GM12801 (cell line): ENCODE results near the gene HMGXB4.

Experiments used
- TF ChIP-seq, protein P1 (sequence below): IDR thresholded peaks from one replicate; pipeline ENCODE4 v1.5.1; 2011; ENCODE audit warnings: control low read depth; ENCODE audit not compliant: insufficient read length; ENCODE audit errors: extremely low read depth

The HMGXB4 gene

DNA sequence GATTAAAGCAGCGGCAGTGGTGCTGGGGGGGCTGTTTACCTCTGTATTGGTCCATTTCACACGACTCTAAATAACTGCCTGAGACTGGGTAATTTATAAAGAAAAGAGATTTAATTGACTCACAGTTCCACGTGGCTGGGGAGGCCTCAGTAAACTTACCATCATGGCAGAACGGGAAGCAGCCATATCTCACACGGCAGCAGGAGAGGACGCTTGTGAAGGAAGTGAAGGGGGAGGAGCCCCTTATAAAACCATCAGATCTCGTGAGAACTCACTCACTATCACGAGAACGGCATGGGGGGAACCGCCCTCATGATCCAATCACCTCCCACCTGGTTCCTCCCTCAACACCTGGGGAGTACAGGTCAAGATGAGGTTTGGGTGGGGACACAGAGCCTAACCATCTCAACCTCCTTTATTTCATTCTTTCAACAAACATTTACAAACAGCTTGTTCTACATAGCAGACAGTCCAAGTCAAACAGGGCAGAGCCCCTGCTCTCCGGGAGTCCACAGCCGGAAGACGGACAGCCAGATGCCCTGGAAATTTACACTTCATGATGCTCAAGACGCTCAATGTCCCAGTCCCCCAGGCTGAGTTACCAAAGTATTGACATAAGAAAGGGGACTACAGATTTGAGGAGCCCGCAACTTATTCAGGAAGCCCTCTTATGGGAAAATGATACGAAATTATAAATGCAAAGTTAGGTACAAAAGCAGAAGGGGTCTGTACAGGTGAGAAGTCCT, 26.3 kb upstream of the HMGXB4 start:
- TF ChIP-seq, protein P1, sequence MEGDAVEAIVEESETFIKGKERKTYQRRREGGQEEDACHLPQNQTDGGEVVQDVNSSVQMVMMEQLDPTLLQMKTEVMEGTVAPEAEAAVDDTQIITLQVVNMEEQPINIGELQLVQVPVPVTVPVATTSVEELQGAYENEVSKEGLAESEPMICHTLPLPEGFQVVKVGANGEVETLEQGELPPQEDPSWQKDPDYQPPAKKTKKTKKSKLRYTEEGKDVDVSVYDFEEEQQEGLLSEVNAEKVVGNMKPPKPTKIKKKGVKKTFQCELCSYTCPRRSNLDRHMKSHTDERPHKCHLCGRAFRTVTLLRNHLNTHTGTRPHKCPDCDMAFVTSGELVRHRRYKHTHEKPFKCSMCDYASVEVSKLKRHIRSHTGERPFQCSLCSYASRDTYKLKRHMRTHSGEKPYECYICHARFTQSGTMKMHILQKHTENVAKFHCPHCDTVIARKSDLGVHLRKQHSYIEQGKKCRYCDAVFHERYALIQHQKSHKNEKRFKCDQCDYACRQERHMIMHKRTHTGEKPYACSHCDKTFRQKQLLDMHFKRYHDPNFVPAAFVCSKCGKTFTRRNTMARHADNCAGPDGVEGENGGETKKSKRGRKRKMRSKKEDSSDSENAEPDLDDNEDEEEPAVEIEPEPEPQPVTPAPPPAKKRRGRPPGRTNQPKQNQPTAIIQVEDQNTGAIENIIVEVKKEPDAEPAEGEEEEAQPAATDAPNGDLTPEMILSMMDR, result no peak

DNA sequence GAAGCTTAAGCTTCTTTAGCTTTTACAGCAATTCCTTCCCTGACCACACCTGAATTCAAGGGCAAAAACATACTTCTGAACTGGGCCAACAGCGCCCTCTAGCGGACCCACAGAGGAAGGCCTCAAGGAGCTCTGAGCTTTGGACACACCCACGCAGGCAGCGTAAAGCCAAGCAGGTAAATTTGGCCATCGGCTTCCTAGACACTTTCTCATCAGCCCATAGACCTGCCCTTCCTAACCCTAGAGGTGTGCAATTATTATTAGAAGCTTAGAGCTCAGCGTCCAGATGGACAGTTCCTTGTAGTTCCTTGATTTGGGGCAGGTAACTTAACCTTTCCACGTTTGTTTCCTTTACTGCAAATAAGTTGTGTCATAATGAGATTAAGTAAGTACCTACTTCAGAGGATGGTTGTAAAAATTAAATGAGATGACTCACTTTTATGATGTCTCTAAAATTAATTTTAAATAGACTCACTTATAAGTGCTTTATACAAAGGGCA, 25.7 kb upstream of the HMGXB4 start:
- TF ChIP-seq, protein P1, result no peak

DNA sequence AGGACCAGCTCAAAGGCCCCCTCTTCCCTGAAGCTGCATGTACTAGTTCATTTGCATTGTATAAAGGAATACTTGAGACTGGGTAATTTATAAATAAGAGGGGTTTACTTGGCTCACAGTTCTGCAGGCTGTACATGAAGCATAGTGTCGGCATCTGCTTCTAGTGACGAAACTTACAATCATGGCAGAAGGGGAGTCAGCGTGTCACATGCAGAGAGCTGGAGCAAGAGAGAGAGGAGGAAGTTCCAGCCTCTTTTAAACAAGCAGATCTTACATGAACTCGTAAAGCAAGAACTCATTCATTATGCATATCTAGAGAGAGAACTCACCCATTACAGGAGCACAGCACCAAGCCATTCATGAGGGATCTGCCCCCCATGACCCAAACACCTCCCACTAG, 7.1 kb upstream of the HMGXB4 start:
- TF ChIP-seq, protein P1, result no peak

DNA sequence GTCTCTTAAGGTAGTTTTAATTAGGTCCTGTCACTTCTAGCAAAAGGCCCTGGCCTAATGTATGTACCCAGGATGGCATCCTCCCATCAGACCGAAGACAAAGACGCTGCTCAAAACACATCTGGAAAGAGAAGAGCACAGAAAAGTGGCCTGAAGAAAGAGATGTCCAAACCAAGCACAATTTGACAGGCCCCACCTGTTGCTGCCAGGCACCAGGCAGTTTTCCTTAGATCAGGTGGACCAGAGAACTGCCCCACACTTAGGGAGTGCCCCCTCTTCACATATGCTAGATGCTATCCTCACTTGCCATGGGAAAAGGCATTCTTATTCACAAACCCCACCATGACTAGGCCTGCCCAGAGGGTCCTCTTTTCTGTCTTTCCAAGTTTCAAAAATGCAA, 3.3 kb upstream of the HMGXB4 start:
- TF ChIP-seq, protein P1, result no peak

DNA sequence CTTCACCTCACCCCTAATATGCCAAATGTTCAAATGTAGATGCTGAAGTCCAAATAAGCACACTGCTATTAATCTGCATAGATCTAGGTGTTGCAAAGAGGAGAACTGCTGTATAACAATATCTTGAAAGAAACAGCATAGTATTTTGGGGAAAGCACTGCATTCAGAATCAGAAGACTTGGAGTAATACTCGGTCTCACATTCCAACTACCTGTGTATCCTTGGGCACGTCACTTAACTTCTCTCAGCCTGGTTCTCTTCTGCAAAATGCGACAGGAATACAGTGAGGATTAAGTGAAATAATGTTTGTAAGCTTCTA, 332 bp upstream of the HMGXB4 start:
- TF ChIP-seq, protein P1, result no peak

DNA sequence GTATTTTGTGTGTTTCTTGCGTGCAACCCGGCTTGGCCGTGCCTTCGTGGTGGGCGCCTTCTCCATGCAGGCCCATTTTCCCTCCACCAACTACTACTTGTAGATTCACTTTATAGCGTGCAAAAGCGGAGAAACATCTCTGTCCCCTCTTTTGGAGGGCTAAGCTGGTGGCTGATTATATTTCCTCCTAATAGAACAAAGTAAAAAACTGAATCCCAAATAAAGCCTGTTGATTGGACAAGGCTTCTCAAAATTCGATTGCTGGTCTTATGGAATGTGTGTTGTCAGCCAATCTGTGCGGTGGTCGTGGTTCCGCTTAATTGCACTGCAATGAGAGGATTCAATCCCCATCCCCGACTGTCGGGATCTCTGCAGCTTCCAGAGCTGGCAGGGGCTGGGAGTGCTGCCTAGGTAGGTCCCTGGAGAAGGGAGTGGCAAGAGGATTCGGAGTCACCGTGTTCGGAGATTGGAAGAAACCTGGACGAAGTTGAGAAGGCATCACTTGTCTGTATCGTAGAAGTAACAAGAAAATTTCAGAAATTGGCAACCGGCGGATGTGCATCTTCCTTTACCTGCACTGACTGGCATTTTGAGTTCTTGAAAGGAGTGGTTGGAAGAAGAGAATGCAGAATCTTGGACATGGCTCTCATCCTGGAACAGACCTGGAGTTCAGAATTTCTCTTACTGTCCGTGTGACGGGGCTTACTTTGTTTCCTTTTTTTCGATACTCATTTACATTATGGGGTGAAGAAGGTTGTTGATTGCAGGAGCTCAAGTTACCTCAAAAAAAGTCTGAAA, 1.1 kb downstream of the HMGXB4 start:
- TF ChIP-seq, protein P1, result no peak

DNA sequence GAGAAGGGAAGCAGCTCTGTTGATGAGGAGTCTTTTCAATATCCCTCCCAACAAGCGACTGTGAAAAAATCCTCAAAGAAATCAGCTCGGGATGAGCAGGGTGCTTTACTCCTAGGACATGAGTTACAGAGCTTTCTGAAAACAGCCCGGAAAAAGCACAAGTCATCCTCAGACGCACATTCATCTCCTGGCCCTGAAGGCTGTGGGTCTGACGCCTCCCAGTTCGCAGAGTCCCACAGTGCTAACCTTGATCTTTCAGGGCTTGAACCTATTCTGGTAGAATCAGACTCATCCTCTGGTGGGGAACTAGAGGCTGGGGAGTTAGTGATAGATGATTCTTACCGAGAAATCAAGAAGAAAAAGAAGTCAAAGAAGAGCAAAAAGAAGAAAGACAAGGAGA, 7.7 kb downstream of the HMGXB4 start:
- TF ChIP-seq, protein P1, result no peak
